ENCODE measurements around the gene EGFL6. TPM values are rescaled to one million over a fixed set of nuclear protein-coding genes. Genes with fewer than 3 reads are reported as not detected.

Gene EGFL6
- polyA plus RNA-seq, 1 donor (not counting 4 experiments of a cell fraction or from before 2014, with no cell fraction given): 0.38 TPM

GRCh38 chrX:13533726-13534125 lies 35.7 kb upstream of the EGFL6 start:
- no peaks in the 10 kb centered on the region for H3K9me1 ChIP-seq (ENCODE audit: control insufficient read depth, extremely low read depth, insufficient read depth, low read length)
- no peaks in the 10 kb centered on the region for H4K20me1 ChIP-seq (ENCODE audit: control insufficient read depth, extremely low read depth, insufficient read depth, low read length)
- no peak overlapping the region for H3K27ac ChIP-seq (ENCODE audit: control insufficient read depth, insufficient read depth, low read length)
- dilution Hi-C loops (cut with MboI; ENCODE audit: extremely low pct_ligation_motif_present, low sequenced_read_pairs): no loop called here
- FAIRE-seq: peak; percentile 32
- H3K36me3 ChIP-seq (ENCODE audit: control insufficient read depth in 2 of 2, extremely low read depth in 1 of 2, insufficient read depth in 2 of 2, low read length in 2 of 2): no peaks in the 10 kb centered on the region
- H3K4me2 ChIP-seq (ENCODE audit: control insufficient read depth, extremely low read depth, insufficient read depth, low read depth, low read length): no peak overlapping the region
- H3K27me3 ChIP-seq (ENCODE audit: control insufficient read depth, extremely low read depth, insufficient read depth, low read length): peaks cover 3% of the 10 kb centered on the region
- TF ChIP-seq, protein P1, sequence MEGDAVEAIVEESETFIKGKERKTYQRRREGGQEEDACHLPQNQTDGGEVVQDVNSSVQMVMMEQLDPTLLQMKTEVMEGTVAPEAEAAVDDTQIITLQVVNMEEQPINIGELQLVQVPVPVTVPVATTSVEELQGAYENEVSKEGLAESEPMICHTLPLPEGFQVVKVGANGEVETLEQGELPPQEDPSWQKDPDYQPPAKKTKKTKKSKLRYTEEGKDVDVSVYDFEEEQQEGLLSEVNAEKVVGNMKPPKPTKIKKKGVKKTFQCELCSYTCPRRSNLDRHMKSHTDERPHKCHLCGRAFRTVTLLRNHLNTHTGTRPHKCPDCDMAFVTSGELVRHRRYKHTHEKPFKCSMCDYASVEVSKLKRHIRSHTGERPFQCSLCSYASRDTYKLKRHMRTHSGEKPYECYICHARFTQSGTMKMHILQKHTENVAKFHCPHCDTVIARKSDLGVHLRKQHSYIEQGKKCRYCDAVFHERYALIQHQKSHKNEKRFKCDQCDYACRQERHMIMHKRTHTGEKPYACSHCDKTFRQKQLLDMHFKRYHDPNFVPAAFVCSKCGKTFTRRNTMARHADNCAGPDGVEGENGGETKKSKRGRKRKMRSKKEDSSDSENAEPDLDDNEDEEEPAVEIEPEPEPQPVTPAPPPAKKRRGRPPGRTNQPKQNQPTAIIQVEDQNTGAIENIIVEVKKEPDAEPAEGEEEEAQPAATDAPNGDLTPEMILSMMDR (optimal IDR thresholded peaks at IDR 0.05 in 1 of 3, IDR thresholded peaks at IDR 0.05 in 1 of 3, conservative IDR thresholded peaks at IDR 0.05 in 1 of 3; ENCODE audit: extremely low read depth in 1 of 3, insufficient read depth in 2 of 3, low read length in 3 of 3): no peak
- no peak for TF ChIP-seq EZH2 (IDR thresholded peaks at IDR 0.05; ENCODE audit: low read length)
- no peak overlapping the region for H2AFZ ChIP-seq (ENCODE audit: control insufficient read depth, low read length)
- H3K4me3 ChIP-seq (ENCODE audit: control insufficient read depth in 2 of 3, extremely low read depth in 1 of 3, insufficient read depth in 2 of 3, low read depth in 1 of 3, low read length in 3 of 3): no peak overlapping the region
- no peaks in the 10 kb centered on the region for H3K79me2 ChIP-seq (ENCODE audit: control insufficient read depth, insufficient read depth, low read length)
- DNase-seq (ENCODE audit: low read depth, low spot score): no peak
- H3K9ac ChIP-seq (ENCODE audit: control insufficient read depth, extremely low read depth, insufficient read depth, low read length): no peak overlapping the region
- H3K4me1 ChIP-seq (ENCODE audit: control insufficient read depth, extremely low read depth, insufficient read depth, low read length): no peaks in the 10 kb centered on the region
- no peaks in the 10 kb centered on the region for H3K9me3 ChIP-seq (ENCODE audit: control insufficient read depth, low read depth, low read length)

- H3K27ac ChIP-seq (ENCODE audit: control insufficient read depth, insufficient read depth, low read length): no peak overlapping the region
- DNase-seq (ENCODE audit: low read depth, low spot score) (no peak), FAIRE-seq (no peak)
- no peak overlapping the region for H3K4me2 ChIP-seq (ENCODE audit: control insufficient read depth, extremely low read depth, insufficient read depth, low read depth, low read length)
- no peaks in the 10 kb centered on the region for H3K79me2 ChIP-seq (ENCODE audit: control insufficient read depth, insufficient read depth, low read length)
- H3K4me1 ChIP-seq (ENCODE audit: control insufficient read depth, extremely low read depth, insufficient read depth, low read length): no peaks in the 10 kb centered on the region
- TF ChIP-seq EZH2 (IDR thresholded peaks at IDR 0.05; ENCODE audit: low read length): no peak
- TF ChIP-seq, protein P1 (optimal IDR thresholded peaks at IDR 0.05 in 1 of 3, IDR thresholded peaks at IDR 0.05 in 1 of 3, conservative IDR thresholded peaks at IDR 0.05 in 1 of 3; ENCODE audit: extremely low read depth in 1 of 3, insufficient read depth in 2 of 3, low read length in 3 of 3): no peak
- H4K20me1 ChIP-seq (ENCODE audit: control insufficient read depth, extremely low read depth, insufficient read depth, low read length): no peaks in the 10 kb centered on the region
- no peaks in the 10 kb centered on the region for H3K9me3 ChIP-seq (ENCODE audit: control insufficient read depth, low read depth, low read length)
- no peak overlapping the region for H3K9ac ChIP-seq (ENCODE audit: control insufficient read depth, extremely low read depth, insufficient read depth, low read length)
- H3K4me3 ChIP-seq (ENCODE audit: control insufficient read depth in 2 of 3, extremely low read depth in 1 of 3, insufficient read depth in 2 of 3, low read depth in 1 of 3, low read length in 3 of 3): no peak overlapping the region
- H3K27me3 ChIP-seq (ENCODE audit: control insufficient read depth, extremely low read depth, insufficient read depth, low read length): peaks cover 3% of the 10 kb centered on the region
- no peaks in the 10 kb centered on the region for H3K9me1 ChIP-seq (ENCODE audit: control insufficient read depth, extremely low read depth, insufficient read depth, low read length)
- dilution Hi-C loops (cut with MboI; ENCODE audit: extremely low pct_ligation_motif_present, low sequenced_read_pairs): no loop called here
- no peaks in the 10 kb centered on the region for H3K36me3 ChIP-seq (ENCODE audit: control insufficient read depth in 2 of 2, extremely low read depth in 1 of 2, insufficient read depth in 2 of 2, low read length in 2 of 2)
- no peak overlapping the region for H2AFZ ChIP-seq (ENCODE audit: control insufficient read depth, low read length)
Measured at GRCh38 chrX:13535376-13536165, 33.8 kb upstream of the EGFL6 start.

All from keratinocyte (primary cell).